Neural cell (in vitro differentiated cells): ENCODE measurements around the gene INPP5E. TPM values are rescaled to one million over a fixed set of nuclear protein-coding genes. Genes with fewer than 3 reads are reported as not detected.

ENCODE experiments used
- H2AFZ ChIP-seq: fragments of 200-600, 300-800 bp; sonication (generic), shearing (Covaris generic); 2 replicates; pipeline ENCODE4 v1.6.0; 2014; ENCODE audit warnings: low read depth, mild to moderate bottlenecking, antibody characterized with exemption, low read length, moderate library complexity
- H3F3A ChIP-seq: fragments of 200-600 bp; shearing (Covaris generic); 2 replicates; pipeline ENCODE4 v1.6.1; 2016; ENCODE audit warnings: mild to moderate bottlenecking, moderate library complexity, mixed read lengths, antibody characterized with exemption, low read length; ENCODE audit not compliant: insufficient read depth, poor library complexity, severe bottlenecking
- H3K27ac ChIP-seq: fragments of 200-600, 300-800 bp; sonication (generic), shearing (Covaris generic); 2 replicates; pipeline ENCODE4 v1.5.1; 2014; ENCODE audit warnings: mild to moderate bottlenecking, low read length, moderate library complexity
- H3K27me3 ChIP-seq: fragments of 300-800, 200-600 bp; sonication (generic), shearing (Covaris generic); 2 replicates; pipeline ENCODE4 v1.6.0; 2014; ENCODE audit warnings: mild to moderate bottlenecking, low read depth, low read length, moderate library complexity; ENCODE audit not compliant: insufficient read depth
- H3K36me3 ChIP-seq: fragments of 300-800, 200-600 bp; sonication (generic), shearing (Covaris generic); 2 replicates; pipeline ENCODE4 v1.5.1; 2014; ENCODE audit warnings: mild to moderate bottlenecking, antibody characterized with exemption, low read length, moderate library complexity; ENCODE audit not compliant: insufficient read depth
- H3K4me2 ChIP-seq: fragments of 300-800, 200-600 bp; sonication (generic), shearing (Covaris generic); 2 replicates; pipeline ENCODE4 v1.6.0; 2014; ENCODE audit warnings: mild to moderate bottlenecking, low read length
- H3K4me3 ChIP-seq: fragments of 300-800, 200-600 bp; sonication (generic), shearing (Covaris generic); 2 replicates; pipeline ENCODE4 v1.5.1; 2014; ENCODE audit warnings: mild to moderate bottlenecking, low read length, moderate library complexity
- H3K79me2 ChIP-seq: fragments of 200-600 bp; shearing (Covaris generic); replicated peaks from 2 replicates; pipeline ENCODE4 v1.6.0; 2014; ENCODE audit warnings: mild to moderate bottlenecking, low read length, moderate library complexity; ENCODE audit not compliant: insufficient read depth
- H3K9ac ChIP-seq: fragments of 300-800, 200-600 bp; sonication (generic), shearing (Covaris generic); 2 replicates; pipeline ENCODE4 v1.6.1; 2016; ENCODE audit warnings: mild to moderate bottlenecking, low read length, mixed read lengths
- H3K9me2 ChIP-seq: fragments of 200-600 bp; shearing (Covaris generic); 2 replicates; pipeline ENCODE4 v1.6.1; 2016; ENCODE audit warnings: mild to moderate bottlenecking, low read length, mixed read lengths; ENCODE audit not compliant: insufficient read depth
- H3K9me3 ChIP-seq: fragments of 200-600, 300-800 bp; sonication (generic), shearing (Covaris generic); 2 replicates; pipeline ENCODE4 v1.6.1; 2016; ENCODE audit warnings: mild to moderate bottlenecking, mixed run types, low read length, moderate library complexity, mixed read lengths
- H4K20me1 ChIP-seq: fragments of 200-600 bp; shearing (Covaris generic); 2 replicates; pipeline ENCODE4 v1.6.1; 2016; ENCODE audit warnings: mild to moderate bottlenecking, mixed run types; ENCODE audit not compliant: insufficient read depth
- CTCF ChIP-seq: fragments of 450-650 bp; IDR thresholded peaks from 2 replicates; pipeline ENCODE4 v1.5.1; 2014; ENCODE audit warnings: antibody characterized with exemption, mild to moderate bottlenecking, moderate library complexity; ENCODE audit not compliant: poor library complexity, severe bottlenecking
- EP300 ChIP-seq: fragments of 450-650 bp; conservative IDR thresholded peaks from 2 replicates; pipeline ENCODE4 v1.6.1; 2014; ENCODE audit warnings: antibody characterized with exemption, mild to moderate bottlenecking, moderate library complexity; ENCODE audit not compliant: poor library complexity, severe bottlenecking
- EZH2 ChIP-seq: fragments of 200-600, 300-800 bp; shearing (Covaris generic), sonication (generic); IDR thresholded peaks from 2 replicates; pipeline ENCODE4 v1.6.1; 2014; ENCODE audit warnings: antibody characterized with exemption, low read length, borderline replicate concordance, mild to moderate bottlenecking; ENCODE audit not compliant: insufficient read depth, poor library complexity, severe bottlenecking
- MXI1 ChIP-seq: fragments of 450-650 bp; conservative IDR thresholded peaks from 2 replicates; pipeline ENCODE4 v1.6.1; 2014; ENCODE audit warnings: antibody characterized with exemption, mild to moderate bottlenecking; ENCODE audit not compliant: poor library complexity, severe bottlenecking
- POLR2AphosphoS5 ChIP-seq: IDR thresholded peaks from 2 replicates; pipeline ENCODE4 v1.6.1; 2012
- RAD21 ChIP-seq: fragments of 450-650 bp; conservative IDR thresholded peaks from 2 replicates; pipeline ENCODE4 v1.6.1; 2014; ENCODE audit warnings: antibody characterized with exemption, mild to moderate bottlenecking, moderate library complexity
- REST ChIP-seq: IDR thresholded peaks from 2 replicates; pipeline ENCODE4 v1.6.1; 2012; ENCODE audit warnings: borderline replicate concordance
- SMC3 ChIP-seq: fragments of 450-650 bp; conservative IDR thresholded peaks from 2 replicates; pipeline ENCODE4 v1.6.1; 2014; ENCODE audit warnings: antibody characterized with exemption, mild to moderate bottlenecking, moderate library complexity; ENCODE audit not compliant: poor library complexity
- TAF1 ChIP-seq: IDR thresholded peaks from 2 replicates; pipeline ENCODE4 v1.6.1; 2012; ENCODE audit warnings: low read depth
- polyA plus RNA-seq: library from polyadenylated mRNA; depleted of rRNA; stranded (reverse); fragments of >200 nt; gene quantifications from 2 replicates; pipeline ENCODE4 v1.2.3, GENCODE V29; 2014

INPP5E gene
- polyA plus RNA-seq, 1 donor from 2014 or later, result 17.9 TPM

GRCh38 chr9:136379891-136380290 lies 59.8 kb downstream of the INPP5E start:
- H3K79me2 ChIP-seq, result no peaks in the 10 kb centered on the region
- no peak for TF ChIP-seq EZH2
- TF ChIP-seq RAD21, result no peak
- no peak for TF ChIP-seq EP300
- no peak for TF ChIP-seq REST
- no peak for TF ChIP-seq TAF1
- no peak for TF ChIP-seq MXI1
- TF ChIP-seq SMC3, result no peak
- TF ChIP-seq CTCF, result no peak
- TF ChIP-seq POLR2AphosphoS5, result no peak
- H3K27me3 ChIP-seq, result no peaks in the 10 kb centered on the region
- no peaks in the 10 kb centered on the region for H4K20me1 ChIP-seq
- no peak overlapping the region for H3K9ac ChIP-seq
- no peaks in the 10 kb centered on the region for H3F3A ChIP-seq
- no peaks in the 10 kb centered on the region for H3K9me2 ChIP-seq
- H2AFZ ChIP-seq, result no peak overlapping the region
- no peaks in the 10 kb centered on the region for H3K36me3 ChIP-seq
- no peak overlapping the region for H3K4me3 ChIP-seq
- H3K27ac ChIP-seq, result no peak overlapping the region
- no peaks in the 10 kb centered on the region for H3K9me3 ChIP-seq
- H3K4me2 ChIP-seq, result no peak overlapping the region

GRCh38 chr9:136379401-136379800 lies 60.2 kb downstream of the INPP5E start:
- H3F3A ChIP-seq, result no peaks in the 10 kb centered on the region
- TF ChIP-seq RAD21, result no peak
- TF ChIP-seq EZH2, result no peak
- no peak for TF ChIP-seq REST
- TF ChIP-seq CTCF, result no peak
- TF ChIP-seq SMC3, result no peak
- TF ChIP-seq POLR2AphosphoS5, result no peak
- no peak for TF ChIP-seq EP300
- TF ChIP-seq MXI1, result no peak
- TF ChIP-seq TAF1, result no peak
- H3K9ac ChIP-seq, result no peak overlapping the region
- no peak overlapping the region for H3K4me3 ChIP-seq
- no peaks in the 10 kb centered on the region for H3K79me2 ChIP-seq
- no peak overlapping the region for H3K27ac ChIP-seq
- H3K36me3 ChIP-seq, result no peaks in the 10 kb centered on the region
- no peak overlapping the region for H2AFZ ChIP-seq
- no peaks in the 10 kb centered on the region for H3K9me3 ChIP-seq
- no peaks in the 10 kb centered on the region for H4K20me1 ChIP-seq
- no peak overlapping the region for H3K4me2 ChIP-seq
- H3K27me3 ChIP-seq, result no peaks in the 10 kb centered on the region
- H3K9me2 ChIP-seq, result no peaks in the 10 kb centered on the region
